GM19328 (cell line): ENCODE data around the gene WNT7A.
"Not testable (repeated sequence)": the region's sequence is repeated elsewhere in the genome, so short reads cannot be mapped to it uniquely, and the experiment has no call there.

Source experiments
- ATAC-seq: cut with Tn5 transposase; IDR thresholded peaks from one replicate; pipeline ENCODE4 v1.9.1; 2021; ENCODE audit warnings: mild to moderate bottlenecking, moderate library complexity; ENCODE audit not compliant: unreplicated experiment

Gene WNT7A

GRCh38 chr3:13866041-13866965, 13.6 kb downstream of the WNT7A start:
- no peak for ATAC-seq

GRCh38 chr3:13865581-13865980, 14.3 kb downstream of the WNT7A start:
- no peak for ATAC-seq

- ATAC-seq, result no peak
Observed at GRCh38 chr3:13865106-13865505, 14.8 kb downstream of the WNT7A start.

DNA sequence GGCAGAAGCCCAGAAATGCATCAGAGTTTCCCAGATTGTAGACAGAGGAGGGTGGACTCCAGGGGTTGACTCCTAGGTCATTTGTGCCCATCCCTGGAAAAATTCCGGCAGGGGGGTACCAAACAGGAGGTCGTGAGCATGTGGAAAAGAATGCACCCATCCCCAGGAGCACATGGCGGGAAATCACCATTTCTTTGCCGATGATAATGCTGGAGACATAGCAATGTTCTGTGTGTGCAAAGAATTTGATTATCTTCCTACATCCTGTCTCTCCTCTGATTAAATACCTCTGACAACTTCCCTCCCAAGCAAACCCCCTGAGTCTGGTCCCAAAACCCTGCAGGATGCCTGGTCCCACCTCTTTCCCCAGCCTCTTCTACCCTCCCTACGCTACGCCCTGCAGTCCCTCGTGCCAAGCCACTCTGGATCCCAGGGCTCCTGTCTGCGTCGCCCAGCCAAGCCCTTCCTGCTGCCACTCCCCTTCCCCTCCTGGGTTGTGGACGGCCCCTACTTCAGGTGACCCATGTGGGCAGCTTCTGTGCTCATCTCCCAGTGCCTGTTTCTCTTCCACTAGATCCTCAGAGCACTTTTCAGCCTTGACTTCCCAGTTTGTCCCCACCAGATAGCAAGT, 15.8 kb downstream of the WNT7A start:
- no peak for ATAC-seq

DNA sequence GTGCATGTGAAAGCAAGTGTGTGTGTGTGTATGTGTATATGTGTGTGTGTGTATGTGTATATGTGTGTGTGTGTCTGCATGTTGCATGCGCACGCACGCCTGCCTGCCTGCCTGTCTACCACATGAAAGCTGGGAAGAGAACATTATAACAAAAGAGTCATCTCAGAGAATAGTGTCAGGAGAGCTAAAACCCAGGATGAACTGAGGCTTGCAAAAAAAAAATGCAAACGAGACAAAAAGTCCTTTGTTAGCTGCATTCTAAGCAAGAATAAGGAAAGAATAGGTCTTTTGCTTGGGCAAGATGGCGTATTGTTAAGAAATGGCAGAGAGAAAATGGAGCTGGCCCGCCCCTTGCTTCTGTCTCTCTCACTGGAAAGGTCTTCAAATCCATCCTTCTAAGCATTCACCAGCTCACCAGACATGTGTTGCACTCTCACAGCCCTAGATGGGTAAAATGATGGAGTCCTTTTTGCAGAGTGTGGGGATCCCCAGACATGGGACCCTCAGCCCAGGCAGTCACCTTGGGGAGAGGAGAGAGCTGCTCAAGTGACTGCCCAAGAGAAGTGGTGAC, 16.4 kb downstream of the WNT7A start:
- no peak for ATAC-seq

GRCh38 chr3:13861461-13861860, 18.4 kb downstream of the WNT7A start:
- ATAC-seq, result no peak

- no peak for ATAC-seq
Observed at GRCh38 chr3:13860001-13860400, 19.9 kb downstream of the WNT7A start.

DNA sequence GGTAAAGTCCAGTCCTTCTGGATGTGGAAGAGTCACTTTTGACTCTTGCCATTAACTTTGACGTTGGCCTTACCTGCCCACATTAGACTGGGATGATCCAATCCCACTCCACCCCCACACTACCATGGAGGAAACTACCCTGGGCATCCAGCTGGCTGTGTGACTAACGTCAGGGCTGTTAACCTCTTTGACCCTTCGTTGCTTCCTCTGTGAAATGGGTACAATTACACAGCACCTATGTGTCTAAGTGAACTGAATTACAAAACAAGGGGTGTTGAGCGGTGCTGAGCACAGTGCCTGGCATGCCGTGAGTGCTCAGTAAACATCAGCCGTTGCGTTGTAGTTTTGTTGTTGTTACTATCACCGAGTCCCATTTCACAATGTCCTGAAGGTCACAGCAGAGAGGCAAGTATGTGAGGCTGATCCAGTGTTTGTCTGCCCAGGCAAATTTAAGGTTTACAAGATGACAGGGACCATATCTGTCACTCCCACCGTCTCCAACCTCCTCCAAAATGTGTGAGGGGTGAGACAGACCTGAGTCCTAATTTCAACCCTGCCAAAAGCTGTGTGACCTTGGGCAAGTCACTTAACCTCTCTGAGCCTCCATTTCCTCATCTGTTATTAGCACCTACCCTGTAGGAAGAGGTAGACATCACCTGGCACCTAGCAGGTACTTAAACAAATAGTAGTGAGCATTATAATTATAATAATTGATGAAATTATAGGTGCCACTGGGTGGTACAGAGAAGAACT, 20.9 kb downstream of the WNT7A start:
- no peak for ATAC-seq

- ATAC-seq, result no peak
Observed at GRCh38 chr3:13857702-13858380, 22.0 kb downstream of the WNT7A start.

DNA sequence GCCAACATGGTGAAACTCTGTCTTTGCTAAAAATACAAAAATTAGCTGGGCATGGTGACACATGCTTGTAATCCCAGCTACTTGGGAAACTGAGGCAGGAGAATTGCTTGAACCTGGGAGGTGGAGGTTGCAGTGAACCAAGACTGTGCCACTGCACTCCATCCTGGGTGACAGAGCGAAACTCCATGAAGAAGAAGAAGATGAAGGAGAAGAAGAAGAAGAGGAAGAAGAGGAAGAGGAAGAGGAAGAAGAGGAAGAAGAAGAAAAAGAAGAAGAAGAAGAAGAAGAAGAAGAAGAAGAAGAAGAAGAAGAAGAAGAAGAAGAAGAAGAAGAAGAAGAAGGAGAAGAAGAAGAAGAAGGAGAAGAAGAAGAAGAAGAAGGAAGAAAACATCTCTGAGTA, 23.2 kb downstream of the WNT7A start:
- not testable (repeated sequence) for ATAC-seq

- no peak for ATAC-seq
Observed at GRCh38 chr3:13856006-13856405, 23.9 kb downstream of the WNT7A start.

DNA sequence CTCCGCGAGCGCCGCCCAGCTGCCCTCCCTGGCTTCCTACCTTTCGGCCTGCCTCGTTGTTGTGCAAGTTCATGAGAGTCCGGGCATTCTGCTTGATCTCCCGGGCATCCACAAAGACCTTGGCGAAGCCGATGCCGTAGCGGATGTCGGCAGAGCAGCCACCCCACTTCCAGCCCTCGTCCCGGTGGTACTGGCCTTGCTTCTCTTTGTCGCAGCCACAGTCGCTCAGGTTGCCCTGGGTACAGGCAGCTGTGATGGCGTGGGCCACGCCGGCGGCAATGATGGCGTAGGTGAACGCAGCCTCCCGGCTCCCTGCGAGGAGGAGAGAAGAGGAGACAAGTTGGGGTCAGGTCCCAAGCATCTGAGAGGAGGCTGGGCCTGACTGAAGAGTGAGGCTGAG, 25.4 kb downstream of the WNT7A start:
- no peak for ATAC-seq

DNA sequence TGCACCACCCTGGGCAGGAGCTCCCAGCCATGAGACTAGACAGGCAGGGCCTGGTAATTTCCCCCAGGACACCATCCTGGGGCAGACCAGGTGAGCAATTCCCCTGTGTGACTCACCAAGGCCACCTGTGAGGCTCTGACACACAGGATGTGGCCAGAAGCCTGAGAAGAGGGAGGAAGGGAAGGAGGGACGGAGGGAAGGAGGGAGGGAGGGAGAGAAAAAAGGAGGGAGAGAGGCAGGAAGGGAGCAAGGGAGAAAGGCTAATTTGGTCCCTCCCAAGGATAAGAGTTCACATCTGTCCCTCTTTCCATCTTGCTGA, 25.9 kb downstream of the WNT7A start:
- ATAC-seq, result no peak

DNA sequence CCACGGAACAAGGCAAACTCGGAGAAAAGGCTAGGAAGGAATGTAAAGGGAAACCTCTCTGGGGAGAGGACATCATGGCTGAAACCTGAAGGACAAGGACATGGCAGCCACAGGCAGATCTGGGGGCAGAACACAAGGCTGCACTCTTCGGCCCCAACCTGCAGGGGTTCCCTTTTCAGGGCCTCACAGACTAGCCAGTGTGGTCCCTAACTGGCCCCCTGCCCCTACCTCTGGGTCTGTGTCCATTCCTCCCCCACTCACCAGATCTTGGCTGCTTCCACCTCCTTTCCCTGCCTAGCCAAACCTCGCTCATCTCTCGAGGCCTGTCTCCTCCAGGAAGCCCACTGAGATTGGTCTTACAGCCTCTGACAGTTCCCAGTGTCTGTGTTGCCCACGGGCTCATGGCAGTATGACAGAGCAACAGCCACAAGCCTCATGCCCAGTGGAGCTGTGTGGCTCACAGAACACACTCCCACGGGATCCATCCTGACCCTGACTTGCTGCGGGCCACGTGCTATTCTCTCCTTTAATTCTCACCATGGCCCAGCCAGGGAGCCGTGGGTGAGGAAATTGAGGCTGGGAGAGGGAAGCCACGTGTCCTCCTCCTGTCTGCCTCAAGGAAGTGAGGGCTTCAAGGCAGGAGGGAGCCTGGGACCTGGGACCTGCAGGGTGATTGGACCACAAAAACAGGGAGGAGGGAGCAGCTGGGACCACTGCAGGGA, 26.5 kb downstream of the WNT7A start:
- ATAC-seq, result no peak

DNA sequence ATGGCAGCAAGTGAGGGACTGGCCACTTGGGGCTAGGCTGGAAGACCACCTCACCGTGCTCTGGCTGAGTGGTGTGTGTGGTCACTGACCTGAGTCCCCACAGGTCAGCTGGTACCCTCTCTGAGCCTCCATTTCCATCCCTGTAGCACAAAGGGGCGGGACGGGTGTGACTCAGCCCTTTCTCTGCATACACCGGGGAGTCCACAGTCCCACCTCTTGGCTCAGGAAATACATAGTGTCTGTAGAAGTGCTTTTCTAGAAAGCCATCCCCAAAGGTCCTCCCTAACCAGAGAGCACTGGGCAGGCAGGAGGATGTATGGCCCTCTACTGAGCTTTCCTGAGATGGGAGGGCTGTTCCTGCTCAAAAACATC, 27.2 kb downstream of the WNT7A start:
- ATAC-seq, result no peak

DNA sequence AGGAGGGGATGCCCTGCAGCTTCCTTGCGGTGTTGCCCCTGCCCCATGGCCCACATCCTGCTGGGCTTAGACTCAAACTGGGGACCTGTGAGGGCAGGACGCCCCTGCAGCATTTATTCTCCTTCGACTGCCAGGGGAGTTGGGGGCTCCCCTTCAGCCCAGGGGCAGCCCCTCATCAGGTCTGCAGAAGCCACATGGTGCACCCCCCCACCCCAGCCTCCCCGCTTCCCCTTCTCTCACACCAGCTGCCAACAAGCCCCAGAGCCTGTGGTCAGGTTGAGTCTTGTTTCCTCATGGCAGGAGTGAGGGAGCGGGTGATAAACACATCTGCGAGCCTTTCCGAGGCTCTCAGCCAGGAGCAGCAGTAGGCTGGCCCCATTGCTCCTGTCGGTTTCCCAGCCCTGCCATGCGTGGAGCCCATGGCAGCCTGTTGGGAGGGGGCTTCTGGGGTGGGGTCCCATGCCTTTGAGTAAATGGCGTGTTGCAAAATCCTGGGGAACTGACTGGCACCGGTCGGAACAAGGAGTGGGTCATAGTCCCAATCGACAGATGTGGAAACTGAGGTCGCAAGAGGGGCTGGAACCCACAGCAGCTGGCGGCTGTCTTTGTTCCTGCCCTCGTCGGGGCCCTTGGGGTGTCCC, 27.8 kb downstream of the WNT7A start:
- ATAC-seq, result no peak

- ATAC-seq, result no peak
Observed at GRCh38 chr3:13851091-13851849, 28.6 kb downstream of the WNT7A start.

GRCh38 chr3:13850161-13850945, 29.5 kb downstream of the WNT7A start:
- no peak for ATAC-seq
